Fibroblast of upper back skin (primary cell): ENCODE data around the gene ACSL5.
"Not testable (repeated sequence)": the region's sequence is repeated elsewhere in the genome, so short reads cannot be mapped to it uniquely, and the experiment has no call there.

Experiments
- DNase-seq: peaks from one replicate; pipeline ENCODE4 v3.0.0-alpha.2; 2013

The ACSL5 gene

DNA sequence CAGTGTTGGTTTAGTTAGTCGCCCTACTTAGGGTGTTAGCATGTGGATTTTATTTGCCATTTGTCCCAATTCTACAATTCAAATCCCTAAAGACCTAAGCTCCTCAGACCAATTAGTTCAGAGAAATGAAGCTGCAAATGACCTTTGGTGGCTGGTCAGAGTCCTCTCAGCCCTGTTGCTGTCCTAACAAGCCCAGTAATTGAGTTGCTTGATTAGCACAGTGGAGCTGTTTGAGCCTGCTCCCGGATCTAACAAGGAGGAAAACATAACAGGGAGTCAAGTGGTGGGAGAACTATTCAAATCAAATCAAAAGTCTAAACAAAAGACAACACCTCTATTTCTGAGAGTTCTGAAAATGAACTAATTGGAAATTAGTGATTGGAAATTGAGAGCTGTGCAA, 50.7 kb downstream of the ACSL5 start:
- DNase-seq = no peak

DNA sequence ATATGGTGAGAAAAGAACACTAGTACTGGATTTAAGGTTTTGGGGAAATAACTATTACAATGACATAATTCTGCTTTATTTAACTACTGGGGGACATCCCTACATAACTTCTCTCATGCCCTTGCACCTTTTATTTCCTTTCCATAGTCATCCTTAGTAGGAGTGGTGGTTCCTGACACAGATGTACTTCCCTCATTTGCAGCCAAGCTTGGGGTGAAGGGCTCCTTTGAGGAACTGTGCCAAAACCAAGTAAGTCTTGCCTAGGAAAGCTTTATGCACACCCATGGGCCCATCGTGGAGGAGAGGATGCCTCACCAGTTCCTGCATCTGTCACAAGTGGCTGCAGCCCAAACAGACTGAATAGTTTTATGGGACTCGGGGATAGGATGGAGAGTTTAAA, 52.2 kb downstream of the ACSL5 start:
- no peak for DNase-seq

DNA sequence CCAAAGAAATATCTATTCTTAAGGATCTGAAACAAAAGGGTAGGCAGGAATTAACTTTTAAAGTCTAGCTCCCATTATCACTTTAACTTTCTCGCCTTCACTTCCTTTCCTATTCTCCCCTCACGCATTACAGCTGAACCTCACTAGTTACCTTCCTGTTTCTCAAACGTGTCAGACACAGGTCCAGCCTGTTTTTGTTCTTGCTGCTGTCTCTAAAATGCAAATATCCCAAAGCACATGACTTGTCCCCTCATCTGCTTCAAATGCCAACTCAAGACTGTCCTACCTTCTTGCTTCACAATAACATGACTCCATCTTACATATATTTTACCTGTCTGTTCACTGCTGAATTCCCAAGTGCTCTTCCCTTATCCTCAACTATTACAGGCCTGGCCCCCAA, 55.2 kb downstream of the ACSL5 start:
- no peak for DNase-seq

DNA sequence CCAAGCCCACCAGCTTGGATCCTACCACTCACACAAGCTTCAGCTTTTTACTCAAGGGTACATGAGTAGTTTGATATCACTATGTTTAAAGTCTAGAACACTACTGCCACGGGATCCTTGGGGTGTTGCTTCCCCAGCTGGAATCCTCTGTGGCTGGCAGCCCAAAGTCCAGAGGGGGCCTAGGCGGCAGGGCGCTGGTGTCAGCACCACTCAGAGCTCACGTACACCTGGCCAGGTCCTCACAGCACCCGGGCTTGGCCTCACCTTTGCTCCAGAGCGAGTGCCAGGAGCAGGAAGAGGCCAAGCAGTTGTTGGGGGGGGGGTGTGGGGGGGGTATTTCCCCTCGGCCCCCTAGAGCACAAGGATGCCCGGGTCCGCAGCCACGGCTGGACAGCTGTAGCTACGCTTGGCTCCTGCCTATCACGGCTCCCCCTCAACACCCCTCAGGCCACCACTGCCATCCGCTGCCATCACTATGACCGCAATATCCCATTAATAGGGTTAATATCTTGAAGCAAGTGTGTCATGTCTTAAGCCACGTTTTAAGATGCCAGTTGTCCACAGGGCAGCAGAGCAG, 55.8 kb downstream of the ACSL5 start:
- no peak for DNase-seq

DNA sequence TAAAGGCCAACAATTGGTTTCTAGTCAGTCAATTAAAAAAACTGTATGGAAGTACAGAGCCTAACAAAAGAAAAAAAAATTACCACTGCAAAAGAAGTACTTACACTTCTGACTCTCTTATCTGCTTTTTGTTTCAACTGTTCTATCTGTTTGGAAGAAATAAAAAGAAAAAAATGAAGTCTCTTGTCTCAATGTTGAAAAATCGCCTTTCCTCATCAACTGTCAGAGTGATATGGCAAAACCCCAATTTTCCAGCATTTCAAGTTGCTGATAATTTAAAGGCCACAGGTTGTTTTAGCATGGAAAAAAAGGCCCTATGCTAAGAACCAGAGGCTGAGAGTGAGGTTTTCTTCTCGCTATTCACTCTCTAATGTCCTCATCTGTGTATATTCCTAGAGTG, 59.2 kb downstream of the ACSL5 start:
- DNase-seq = no peak

DNA sequence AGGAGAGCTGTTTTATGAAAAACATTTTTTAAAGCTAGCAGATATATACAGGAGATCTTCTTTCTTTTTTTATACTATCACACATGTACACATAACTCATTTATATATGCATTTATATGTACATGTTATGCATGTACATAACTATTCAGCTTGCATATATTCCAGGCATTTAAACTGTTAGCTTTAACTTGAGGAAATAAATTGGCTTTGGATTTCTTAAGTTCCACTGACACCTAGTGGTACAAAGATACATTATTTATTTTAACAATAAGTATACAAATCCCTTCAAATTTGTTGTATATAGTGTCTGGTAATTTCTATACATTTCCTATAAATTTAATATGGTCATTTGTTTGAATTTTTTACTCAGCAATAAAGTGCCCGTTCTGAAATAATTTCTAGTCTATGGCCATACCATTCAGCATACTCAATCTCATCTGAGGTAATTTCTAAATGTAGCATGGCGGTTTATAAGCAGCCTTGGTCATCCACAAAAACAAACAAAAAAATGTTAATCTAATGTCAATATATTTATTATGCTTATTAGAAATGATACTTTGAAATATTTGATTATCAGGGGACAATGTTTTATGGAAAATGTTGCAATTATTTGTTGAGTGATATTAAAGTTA, 61.2 kb downstream of the ACSL5 start:
- peak; percentile 27 for DNase-seq

DNA sequence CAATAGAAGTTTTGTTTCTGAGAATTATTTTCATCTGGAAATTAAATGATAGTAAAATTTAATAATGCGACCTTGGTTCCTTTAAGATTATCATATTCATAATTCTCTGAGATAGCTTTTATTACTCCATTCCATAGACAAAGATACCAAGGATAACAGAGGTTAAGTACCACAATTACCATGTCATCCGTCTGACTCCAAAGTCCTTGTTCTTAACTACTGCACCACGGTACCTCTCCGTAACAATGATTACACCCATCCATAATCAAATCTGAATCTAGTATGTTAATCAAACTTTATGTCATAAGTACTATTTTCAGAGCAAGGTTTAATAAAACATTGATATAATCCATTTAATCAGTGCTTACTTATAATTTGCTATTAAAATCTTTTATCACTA, 64.4 kb downstream of the ACSL5 start:
- DNase-seq = no peak

DNA sequence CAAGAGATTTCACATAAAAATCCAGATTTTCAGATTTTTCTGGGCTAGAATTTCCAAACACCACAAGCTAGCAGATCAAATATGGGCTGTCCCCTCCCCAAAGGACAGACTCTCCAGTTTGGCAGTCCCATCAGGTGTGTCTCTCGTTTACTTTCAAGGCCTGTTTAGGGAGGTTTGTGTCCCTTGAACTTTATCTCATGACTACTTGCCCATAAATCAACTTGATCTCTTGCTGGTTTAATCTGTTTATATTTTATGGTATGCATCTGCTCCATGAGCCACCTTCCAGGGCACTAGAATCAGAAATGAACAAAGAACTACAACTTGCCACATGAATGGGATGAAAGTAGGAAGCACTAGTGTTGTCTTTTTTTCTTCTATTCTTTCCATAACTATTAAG, 67.6 kb downstream of the ACSL5 start:
- no peak for DNase-seq

DNA sequence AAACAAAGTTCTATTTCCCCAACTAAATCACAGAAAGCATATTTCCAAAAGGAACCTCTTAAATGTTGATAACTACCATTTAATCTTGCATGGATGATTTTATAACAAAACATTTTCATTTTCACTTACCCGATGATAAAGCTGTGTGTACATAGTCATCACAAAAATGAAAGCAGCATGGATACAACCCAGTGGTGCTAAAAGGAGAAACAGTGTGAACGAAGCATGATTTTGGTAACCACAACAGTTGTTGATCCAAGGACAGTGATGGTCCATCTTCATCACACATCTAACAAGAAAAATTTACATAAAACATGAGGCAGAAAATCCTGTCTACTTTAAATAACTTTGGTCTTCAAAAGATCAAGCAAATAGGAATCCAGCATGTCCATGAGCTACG, 68.1 kb downstream of the ACSL5 start:
- no peak for DNase-seq

DNA sequence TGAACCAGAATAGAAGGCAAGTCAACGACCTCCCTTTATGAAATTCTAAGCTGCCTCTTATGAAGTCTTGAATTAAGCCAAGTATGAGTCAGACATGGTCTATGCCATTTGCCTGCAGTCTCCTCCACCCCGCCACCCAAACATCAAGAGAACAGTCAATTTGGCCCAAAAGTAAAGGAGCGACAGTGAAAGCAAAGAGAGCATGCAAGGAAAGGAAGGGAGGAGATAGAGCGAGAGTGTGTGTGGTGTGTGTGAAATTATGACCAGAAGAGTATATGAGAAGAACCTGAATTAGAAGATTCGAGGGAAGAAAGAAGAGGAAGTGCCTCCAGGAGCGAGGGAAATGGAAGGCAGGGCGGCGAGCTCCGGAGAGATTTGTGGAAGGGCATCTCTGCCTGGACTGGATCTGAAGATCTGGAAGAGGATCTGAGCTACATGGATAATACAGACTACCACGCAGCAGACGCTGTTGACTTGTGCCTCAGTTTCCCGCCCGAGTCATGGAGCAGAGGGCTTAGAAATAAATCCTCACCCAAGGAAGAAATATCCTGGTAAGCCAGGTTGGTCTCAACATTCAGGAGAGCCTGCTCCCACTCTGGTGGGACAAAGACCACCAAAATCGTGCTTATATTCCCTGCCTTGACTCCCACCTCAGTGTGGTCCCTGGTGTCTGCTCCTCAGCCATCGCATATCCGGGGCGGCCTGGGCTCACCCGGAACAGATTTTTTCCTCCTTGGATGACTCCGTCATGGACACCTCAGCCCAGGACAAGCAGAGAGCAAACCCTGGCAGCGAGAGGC, 72.3 kb downstream of the ACSL5 start:
- no peak for DNase-seq

DNA sequence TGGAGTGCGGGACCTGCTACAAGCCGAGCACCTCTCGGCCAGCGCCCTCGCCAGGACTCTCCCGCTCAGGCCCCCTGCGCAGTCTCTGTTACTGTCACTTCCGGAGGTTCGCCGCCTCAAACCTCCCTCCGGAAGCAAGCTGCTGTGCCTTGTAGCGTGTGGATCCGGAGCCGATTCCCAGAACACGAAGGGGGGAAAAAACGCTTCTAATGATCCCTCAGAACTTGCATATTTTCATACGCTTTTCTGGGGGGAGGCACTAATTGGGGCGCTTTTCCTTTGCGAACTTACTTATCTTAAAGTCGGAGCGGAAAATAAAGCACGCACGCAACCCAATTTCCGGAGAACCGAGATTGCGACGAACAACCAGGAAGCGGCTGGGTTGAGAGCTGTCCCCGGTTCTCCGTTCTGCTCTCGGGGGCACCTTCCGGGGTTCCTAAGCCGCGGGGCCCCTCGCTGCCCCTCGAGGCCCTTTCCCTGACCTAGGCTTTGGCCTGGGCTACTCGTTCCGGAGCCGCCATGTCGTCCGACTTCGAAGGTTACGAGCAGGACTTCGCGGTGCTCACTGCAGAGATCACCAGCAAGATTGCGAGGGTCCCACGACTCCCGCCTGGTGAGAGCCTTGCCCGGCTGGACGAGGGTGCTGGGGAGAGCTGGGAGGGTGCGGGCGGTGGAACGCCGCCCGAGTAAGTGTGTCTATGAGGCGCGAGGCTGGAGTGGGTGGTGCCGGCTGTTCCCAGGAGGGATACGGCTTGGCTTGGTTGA, 73.1 kb downstream of the ACSL5 start, which contains the start of the genes VTI1A and ZDHHC6:
Gene VTI1A, plus strand, starts transcription at position 361 of the 765 bp plus-strand sequence. Its CDS starts 159 bp downstream, at position 520.
Gene ZDHHC6, minus strand, starts transcription at position 60 of the 765 bp plus-strand sequence. CDS start 1,478 bp downstream, outside the sequence.
- DNase-seq = peak; percentile 80

DNA sequence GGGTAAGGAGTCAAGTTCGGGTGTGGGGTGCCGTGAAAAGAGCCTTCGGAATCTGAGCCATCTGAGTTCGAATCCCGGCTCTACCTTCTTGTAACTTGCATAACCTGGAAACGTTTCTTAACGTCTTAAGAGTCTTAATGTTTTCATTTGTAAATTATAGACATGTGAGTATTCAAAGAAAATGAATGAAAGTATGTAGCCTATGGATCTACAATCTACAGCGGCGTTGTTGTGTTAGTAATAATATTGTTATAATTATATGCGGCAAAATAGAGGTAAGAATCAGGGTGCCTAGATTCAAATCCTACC, 73.7 kb downstream of the ACSL5 start:
- no peak for DNase-seq

DNA sequence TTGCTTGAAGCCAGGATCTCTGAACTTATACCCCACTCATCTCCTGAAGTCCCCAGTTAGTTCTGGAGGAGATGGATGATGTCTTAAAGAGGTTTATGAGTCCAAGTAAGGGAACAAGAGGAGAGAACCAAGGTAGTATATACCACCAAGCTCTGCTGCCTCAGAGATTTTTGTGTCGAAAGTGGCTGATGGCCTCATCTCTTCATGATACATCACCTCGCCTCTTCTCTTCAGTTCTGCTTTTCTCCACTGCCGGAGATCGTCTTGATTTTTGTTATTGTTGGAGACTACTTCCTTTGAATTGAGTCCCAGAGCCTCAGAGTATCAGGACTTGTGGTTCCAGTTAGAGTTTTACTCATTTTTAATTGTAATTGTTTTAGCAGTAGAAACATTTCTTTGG, 75.0 kb downstream of the ACSL5 start:
- no peak for DNase-seq

DNA sequence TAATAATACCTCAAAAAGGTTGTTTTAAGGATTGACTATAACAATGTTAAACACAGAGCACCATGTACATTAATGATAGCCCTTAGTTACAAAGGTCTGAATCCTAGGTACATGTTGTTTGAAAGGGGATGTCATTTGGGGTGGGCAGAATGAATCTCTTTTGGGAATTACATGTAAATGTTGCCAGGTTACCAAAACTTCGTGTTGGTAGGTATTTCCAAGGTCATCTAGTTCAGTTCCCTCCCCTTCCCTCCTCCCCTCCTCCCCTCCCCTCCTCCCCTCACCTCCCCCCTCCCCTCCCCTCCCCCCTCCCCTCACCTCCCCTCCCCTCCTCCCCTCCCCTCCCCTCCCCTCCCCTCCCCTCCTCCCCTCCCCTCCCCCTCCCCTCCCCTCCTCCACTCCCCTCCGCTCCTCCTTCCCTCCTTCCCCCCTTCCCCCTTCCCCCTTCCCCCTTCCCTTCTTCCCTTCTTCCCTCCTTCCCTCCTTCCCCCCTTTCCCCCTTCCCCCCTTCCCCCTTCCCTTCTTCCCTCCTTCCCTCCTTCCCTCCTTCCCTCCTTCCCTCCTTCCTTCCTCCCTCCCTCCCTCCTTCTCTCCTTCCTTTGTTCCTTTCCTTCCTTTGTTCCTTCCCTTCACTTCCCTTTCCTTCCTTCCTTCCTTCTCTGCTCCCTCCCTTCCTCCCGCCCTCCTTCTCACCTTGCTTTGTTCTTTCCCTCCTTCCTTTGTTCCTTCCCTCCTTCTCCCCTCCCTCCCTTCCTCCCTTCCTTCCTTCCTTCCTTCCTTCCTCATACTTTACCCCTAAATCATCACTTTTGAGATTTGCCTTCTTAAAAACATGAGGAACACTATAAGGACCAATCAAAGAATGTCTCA, 81.2 kb downstream of the ACSL5 start:
- no peak for DNase-seq

DNA sequence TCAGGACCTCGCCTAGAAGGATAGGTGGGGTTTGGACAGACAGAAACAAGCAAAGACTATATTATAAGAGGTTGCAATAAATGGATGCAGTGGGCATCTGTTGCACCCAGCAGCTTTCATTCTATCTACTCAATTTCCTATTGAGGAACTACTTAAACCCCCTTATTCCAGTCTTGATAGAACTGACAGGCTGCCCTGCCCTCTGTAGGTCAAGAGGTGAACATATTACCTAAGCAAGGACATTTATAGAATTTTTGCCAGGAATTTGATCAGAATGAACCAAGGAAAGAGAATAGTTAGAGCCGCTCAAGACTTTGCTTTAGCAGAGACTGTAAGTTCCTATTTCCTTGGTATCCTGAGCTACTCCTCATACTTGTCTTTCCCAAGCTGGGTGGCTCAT, 82.6 kb downstream of the ACSL5 start:
- no peak for DNase-seq

DNA sequence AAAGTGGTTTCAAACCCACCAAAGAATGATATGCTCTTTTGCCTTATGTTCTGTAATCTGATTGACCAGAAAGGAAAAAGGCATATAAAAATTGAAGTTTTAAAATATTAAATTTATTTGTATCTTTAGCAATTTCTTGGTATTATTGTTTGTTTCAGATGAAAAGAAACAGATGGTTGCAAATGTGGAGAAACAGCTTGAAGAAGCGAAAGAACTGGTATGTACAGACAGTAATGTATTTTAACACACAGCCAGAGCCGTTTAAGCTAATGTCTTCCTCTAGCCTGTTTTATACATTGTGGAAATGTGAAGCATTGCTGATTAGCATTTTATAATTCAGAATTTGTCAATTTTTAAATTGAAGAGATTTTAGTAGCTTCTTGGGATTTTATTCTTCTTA, 86.5 kb downstream of the ACSL5 start:
- DNase-seq = no peak

DNA sequence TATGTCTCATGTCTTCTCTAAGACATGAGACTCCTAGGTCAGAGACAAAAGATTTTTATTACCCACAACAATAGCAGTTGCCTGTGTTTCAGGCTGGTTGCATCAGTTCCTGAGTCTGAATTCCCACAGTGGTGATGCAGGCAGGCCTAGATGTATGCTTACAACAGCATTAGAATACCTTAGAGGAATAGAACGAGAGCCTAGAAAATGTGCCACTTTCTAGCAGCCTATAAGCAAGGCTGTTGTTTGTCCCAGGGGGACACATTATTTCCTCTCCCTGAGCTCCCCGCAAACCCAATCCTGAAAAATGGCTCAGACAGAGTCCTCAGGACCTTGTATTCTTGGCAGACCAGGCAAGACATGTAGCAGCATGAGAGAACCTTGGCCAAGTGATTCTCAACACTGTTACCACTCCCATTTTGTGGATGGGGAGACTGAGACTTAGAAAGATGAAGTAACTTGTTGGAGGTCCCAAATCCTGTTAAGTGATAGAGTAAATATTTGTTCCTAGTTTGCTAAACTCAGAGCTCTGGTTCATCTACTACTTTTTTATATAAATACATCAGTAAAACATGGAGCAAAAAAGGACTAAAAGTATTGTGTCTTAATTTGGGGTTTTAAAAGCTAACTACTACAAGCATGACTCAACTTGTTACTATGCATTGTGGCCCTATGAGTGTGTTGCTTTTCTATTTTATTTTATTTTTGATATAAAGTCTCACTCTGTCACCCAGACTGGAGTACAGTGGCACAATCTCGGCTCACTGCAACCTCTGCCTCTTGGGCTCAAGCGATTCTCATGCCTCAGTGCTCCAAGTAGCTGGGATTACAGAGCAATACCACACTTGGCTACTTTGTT, 87.3 kb downstream of the ACSL5 start:
- peak; percentile 89 for DNase-seq

DNA sequence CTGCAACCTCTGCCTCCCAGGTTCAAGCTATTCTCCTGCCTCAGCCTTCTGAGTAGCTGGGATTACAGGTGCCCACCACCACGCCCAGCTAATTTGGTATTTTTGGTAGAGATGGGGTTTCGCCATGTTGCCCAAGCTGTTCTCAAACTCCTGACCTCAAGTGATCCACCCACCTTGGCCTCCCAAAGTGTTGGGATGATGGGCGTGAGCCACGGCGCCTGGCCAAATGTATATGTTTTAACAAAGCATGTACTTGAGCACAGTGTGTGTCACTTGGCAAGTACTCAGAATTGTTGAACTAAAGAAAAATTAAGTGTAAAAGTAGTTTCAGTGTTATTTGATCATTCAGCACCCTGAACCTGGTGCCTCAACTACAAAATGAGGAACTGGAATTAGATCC, 90.2 kb downstream of the ACSL5 start:
- DNase-seq = not testable (repeated sequence)

DNA sequence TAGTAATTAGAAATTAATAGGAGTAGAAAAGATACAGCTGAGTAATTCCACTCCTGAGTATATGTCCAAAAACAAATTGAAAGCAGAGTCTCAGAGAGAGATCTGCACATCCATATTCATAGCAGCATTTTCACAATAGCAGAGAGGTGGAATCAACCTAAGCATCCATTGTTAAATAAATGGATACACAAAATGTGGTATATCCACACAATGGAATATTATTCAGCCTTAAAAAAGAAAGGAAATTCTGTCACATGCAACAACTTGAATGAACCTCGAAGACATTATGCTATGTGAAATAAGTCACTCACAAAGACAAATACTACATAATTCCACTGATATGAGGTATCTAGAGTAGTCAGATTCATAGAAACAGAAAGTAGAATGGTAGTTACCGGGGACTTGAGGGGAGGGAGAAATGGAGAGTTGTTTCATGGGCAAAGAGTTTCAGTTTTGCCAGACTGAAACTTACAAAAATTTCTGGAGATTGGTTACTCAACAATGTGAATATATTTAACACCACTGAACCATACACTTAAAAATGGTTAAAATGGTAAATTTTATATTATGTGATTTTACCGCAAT, 91.5 kb downstream of the ACSL5 start:
- DNase-seq = no peak

DNA sequence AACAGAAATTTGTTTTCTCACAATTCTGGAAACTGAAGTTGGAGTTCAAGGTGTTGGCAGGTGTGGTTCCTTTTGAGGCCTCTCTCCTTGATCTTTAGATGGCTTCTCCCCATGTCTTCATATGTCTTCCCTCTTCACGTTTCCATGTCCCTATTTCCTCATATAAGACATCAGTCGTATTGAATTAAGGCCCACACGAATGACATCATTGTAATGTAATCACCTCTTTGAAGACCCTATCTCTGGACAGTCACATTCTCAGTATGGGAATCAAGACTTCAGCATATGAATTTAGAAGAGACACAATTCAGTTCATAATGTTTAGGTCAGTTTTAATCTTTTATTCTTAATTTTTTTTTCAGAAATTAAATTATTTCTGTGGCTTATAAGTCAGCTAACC, 92.9 kb downstream of the ACSL5 start:
- DNase-seq = no peak

DNA sequence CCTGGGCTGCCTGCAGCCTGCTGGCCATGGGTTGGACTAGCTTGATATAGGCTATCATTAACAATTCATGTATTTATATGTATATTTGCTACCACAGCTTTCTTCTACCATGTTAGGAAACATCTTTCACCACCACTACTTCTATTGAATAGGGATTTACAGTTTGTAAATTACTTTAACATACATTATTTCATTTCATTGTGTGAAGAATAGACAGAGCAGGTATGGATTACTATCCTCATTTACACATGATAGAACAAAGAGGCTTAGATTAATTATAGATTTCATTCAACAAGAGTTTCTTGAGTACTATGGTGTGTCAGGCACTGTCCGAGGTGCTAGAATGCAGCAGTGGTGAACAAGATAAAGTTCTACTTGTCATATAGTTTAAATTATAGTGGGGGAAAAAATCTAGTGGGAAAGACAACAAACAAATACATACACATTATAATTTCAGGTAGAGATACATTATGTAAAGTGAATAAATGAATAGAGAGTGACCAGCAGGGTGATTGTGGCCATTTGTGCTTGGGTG, 93.7 kb downstream of the ACSL5 start:
- DNase-seq = no peak
